ENCODE measurements around the gene CNTRL. TPM values are rescaled to one million over a fixed set of nuclear protein-coding genes. Genes with fewer than 3 reads are reported as not detected.

The CNTRL gene
- total and polyA plus RNA-seq, 2 of the 8 experiments (the other 6 are each of a cell fraction or from before 2014, with no cell fraction given): 5.1 to 13.9 TPM

DNA sequence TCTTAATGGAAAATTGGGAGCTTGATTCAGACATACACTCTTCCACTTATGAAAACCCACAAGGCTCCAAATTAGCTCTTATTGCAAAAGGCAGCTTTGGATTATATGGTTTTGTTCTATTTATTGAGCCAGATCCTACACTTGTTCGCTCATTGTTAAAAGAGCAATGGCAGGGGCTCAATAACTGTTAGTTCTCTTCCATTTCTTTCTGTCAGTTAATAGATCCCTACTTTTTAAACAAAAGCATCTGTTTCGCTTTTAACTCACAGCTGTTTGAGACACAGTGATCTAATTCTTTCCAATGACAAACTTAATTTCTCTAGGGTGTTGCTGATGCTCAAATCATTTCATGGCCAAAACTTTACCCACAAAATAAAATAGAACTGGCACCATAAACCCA lies 36.4 kb upstream of the CNTRL start:
- Histone ChIP-seq H3K4me2 (ENCODE audit: insufficient read depth in 1 of 2, low read depth in 2 of 2, low read length in 2 of 2) (no peak overlapping the region), H3K56ac (replicated peaks; ENCODE audit: insufficient read length, low read depth, low read length) (no peak overlapping the region), H3K18ac (ENCODE audit: extremely low read depth, low read length) (no peak overlapping the region), H2BK15ac (ENCODE audit: low read length) (no peak overlapping the region), H3K79me1 (ENCODE audit: low read depth, low read length) (no peaks in the 10 kb centered on the region), H3K27ac (ENCODE audit: low read depth, low read length) (no peak overlapping the region), H3K79me2 (ENCODE audit: control insufficient read depth in 1 of 2, insufficient read depth in 2 of 2, low read length in 2 of 2) (no peaks in the 10 kb centered on the region), H3K14ac (ENCODE audit: insufficient read length) (no peak overlapping the region), H2BK120ac (replicated peaks; ENCODE audit: low read depth, low read length) (no peak overlapping the region), H3K23me2 (ENCODE audit: low read depth, low read length) (no peaks in the 10 kb centered on the region), H2BK5ac (ENCODE audit: low read depth, low read length) (no peak overlapping the region), H3K9me3 (ENCODE audit: insufficient read depth in 2 of 2, low read depth in 1 of 2, low read length in 1 of 2) (no peaks in the 10 kb centered on the region), H4K8ac (ENCODE audit: extremely low read depth, insufficient read depth, low read length) (no peak overlapping the region), H4K20me1 (replicated peaks in 1 of 2; ENCODE audit: control insufficient read depth in 1 of 2, insufficient read depth in 2 of 2, low read length in 2 of 2) (no peaks in the 10 kb centered on the region), H4K5ac (ENCODE audit: insufficient read length, low read depth, low read length) (no peak overlapping the region), H2AFZ (ENCODE audit: low read length) (no peak overlapping the region), H3K4me3 (ENCODE audit: extremely low read depth in 1 of 4, insufficient read depth in 2 of 4, low read depth in 3 of 4, low read length in 4 of 4) (no peak overlapping the region), H2BK20ac (ENCODE audit: low read length) (no peak overlapping the region), H3K36me3 (ENCODE audit: control insufficient read depth in 2 of 4, insufficient read depth in 4 of 4, low read length in 3 of 4) (no peaks in the 10 kb centered on the region), H2AK5ac (ENCODE audit: low read depth, low read length) (no peak overlapping the region), H2BK12ac (ENCODE audit: low read depth, low read length) (no peak overlapping the region), H3K4me1 (replicated peaks in 1 of 4; ENCODE audit: control insufficient read depth in 3 of 4, insufficient read depth in 4 of 4, low read length in 3 of 4) (no peaks in the 10 kb centered on the region), H3K27me3 (replicated peaks in 1 of 4; ENCODE audit: control insufficient read depth in 3 of 4, extremely low read depth in 1 of 4, insufficient read depth in 3 of 4, low read length in 3 of 4) (no peaks in the 10 kb centered on the region), H3K4ac (replicated peaks; ENCODE audit: insufficient read length, low read depth, low read length) (no peak overlapping the region), H4K91ac (replicated peaks; ENCODE audit: insufficient read length, low read length) (no peak overlapping the region), H3K9ac (replicated peaks in 1 of 4; ENCODE audit: extremely low read depth in 1 of 4, low read depth in 3 of 4, low read length in 3 of 4) (no peak overlapping the region), H3K23ac (ENCODE audit: insufficient read length) (no peak overlapping the region)
- DNase-seq (ENCODE audit: low read depth in 1 of 2, low spot score in 2 of 2) (no peak), FAIRE-seq (no peak)
- CTCF ChIA-PET (ENCODE audit: partially characterized antibody): interaction anchor here (1.1 to 7.7 kb wide), 2 partner anchors 16 to 53 kb away, joined by 3 to 71 read pairs; partner anchors contain the start of gene C5
- POLR2A ChIA-PET (ENCODE audit: partially characterized antibody): no interaction called here
- 91% methylated on average over 2 of the region's 2 CpGs; no CpG with 5 or more reads in 1 of the 2 experiments for WGBS, 2 experiments (ENCODE audit: extremely low coverage in 1 of 2, insufficient coverage in 1 of 2, insufficient read length in 1 of 2, insufficient replicate concordance in 2 of 2, low coverage in 1 of 2, low lambda C conversion rate in 2 of 2, missing lambda C conversion rate in 1 of 2)
- TF ChIP-seq TAF7 (optimal IDR thresholded peaks at IDR 0.05; ENCODE audit: borderline replicate concordance, low read depth, low read length) (no peak), NRF1 (IDR thresholded peaks at IDR 0.05; ENCODE audit: low read depth, low read length) (no peak), SIRT6 (IDR thresholded peaks at IDR 0.05; ENCODE audit: low read length) (no peak), CBX8 (IDR thresholded peaks at IDR 0.05; ENCODE audit: borderline replicate concordance, low read depth, low read length) (no peak), ZNF274 (IDR thresholded peaks at IDR 0.05; ENCODE audit: borderline replicate concordance, extremely low read depth, low read length) (no peak), BCL11A (IDR thresholded peaks at IDR 0.05; ENCODE audit: low read depth in 2 of 2, low read length in 2 of 2) (no peak), RFX5 (IDR thresholded peaks at IDR 0.05; ENCODE audit: borderline replicate concordance, low read depth, low read length) (no peak), SUZ12 (IDR thresholded peaks at IDR 0.05; ENCODE audit: low read length) (no peak), SP4 (IDR thresholded peaks at IDR 0.05; ENCODE audit: low read length) (no peak), SIN3A (conservative IDR thresholded peaks at IDR 0.05 in 1 of 2, IDR thresholded peaks at IDR 0.05 in 1 of 2; ENCODE audit: low read depth in 1 of 2, low read length in 2 of 2) (no peak), JUN (IDR thresholded peaks at IDR 0.05; ENCODE audit: low read depth, low read length) (no peak), TCF12 (IDR thresholded peaks at IDR 0.05; ENCODE audit: low read depth, low read length) (no peak), TBP (IDR thresholded peaks at IDR 0.05; ENCODE audit: low read depth, low read length) (no peak), FOSL1 (IDR thresholded peaks at IDR 0.05; ENCODE audit: insufficient read depth, low read depth, low read length) (no peak)
- TF ChIP-seq, protein P1, sequence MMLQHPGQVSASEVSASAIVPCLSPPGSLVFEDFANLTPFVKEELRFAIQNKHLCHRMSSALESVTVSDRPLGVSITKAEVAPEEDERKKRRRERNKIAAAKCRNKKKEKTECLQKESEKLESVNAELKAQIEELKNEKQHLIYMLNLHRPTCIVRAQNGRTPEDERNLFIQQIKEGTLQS (IDR thresholded peaks at IDR 0.05; ENCODE audit: insufficient read depth, low read depth, low read length): no peak
